HG03521 (cell line): ENCODE results near the gene FAM53A.

ENCODE experiments used
- ATAC-seq: cut with Tn5 transposase; IDR thresholded peaks from one replicate; pipeline ENCODE4 v1.9.1; 2021; ENCODE audit warnings: mild to moderate bottlenecking, moderate library complexity; ENCODE audit not compliant: unreplicated experiment

The FAM53A gene

GRCh38 chr4:1625600-1626138 is 58.4 kb downstream of the FAM53A start:
- no peak for ATAC-seq

DNA sequence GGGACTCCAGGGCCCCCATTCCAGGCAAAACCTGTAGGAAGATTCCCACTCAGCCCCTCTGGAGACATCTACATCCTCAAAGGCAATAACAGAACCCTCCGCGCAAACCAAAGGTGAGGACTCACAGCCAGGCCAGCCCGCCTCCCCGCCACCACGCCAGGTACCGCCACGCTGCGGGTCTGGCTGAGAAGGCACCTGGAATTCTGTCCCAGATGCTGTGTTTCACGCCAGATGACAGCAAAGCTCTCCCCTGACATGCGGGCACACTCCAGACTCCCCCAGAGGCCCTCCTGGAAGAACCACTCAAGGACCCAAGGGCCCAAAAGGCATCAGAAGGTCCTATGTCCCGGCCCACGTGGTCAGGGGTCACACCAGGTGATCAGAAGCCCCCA is 59.6 kb downstream of the FAM53A start:
- ATAC-seq = no peak

DNA sequence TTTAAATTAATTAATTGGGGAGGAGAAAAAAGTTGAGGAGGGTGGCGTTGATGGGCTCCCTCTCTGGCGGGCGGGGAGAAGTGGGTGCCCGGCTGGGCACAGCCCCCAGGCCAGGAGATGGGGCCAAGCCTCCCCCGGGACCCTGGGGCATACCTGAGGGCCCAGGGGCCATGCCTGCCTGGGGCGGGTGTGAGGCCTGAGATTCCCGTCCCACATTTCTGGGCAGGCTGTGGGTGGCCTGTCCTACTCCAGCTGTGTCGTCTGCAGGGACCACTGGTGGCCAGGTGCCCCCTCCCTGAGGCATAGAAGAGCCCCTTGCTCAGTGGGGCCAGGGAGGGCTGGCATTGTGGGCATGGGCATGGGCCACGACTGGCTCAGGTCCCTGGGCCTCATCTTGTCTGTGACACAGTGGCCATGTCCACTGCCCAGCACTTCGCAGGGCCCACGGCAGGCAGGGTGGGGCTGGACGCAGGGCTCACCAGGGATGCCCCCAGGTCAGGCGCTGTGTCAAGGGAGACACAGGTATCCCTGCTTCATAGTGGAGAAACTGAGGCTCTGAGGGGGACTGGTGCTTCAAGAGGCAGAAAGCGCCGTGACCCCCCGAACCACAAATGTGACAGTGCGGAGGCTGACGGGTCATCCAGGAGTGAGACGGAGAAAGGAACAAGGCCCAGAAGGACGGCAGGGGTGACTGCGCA is 60.1 kb downstream of the FAM53A start:
- no peak for ATAC-seq

- no peak for ATAC-seq
Measured at GRCh38 chr4:1623400-1623799, 60.7 kb downstream of the FAM53A start.

GRCh38 chr4:1622956-1623355 is 61.2 kb downstream of the FAM53A start:
- ATAC-seq = no peak

DNA sequence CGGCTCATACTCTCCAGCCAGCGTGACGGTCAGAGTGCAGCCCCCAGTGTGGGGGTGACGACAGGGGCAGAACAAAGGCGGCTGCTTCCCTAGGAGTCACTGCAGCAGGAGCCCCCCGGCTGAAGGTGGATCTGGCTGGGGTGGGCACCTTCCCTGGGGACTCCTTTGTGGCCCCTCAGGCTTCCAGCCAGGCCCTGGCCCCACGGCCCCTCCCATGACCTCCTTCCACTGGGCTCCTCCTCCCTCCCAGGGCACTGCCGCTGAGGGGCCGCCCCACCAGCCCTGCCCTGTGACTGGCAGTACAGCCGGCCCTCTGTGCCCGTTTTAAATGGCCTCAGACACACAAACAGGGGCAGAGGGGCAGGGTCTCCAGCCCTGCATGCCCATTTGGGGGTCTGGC is 61.9 kb downstream of the FAM53A start:
- no peak for ATAC-seq

DNA sequence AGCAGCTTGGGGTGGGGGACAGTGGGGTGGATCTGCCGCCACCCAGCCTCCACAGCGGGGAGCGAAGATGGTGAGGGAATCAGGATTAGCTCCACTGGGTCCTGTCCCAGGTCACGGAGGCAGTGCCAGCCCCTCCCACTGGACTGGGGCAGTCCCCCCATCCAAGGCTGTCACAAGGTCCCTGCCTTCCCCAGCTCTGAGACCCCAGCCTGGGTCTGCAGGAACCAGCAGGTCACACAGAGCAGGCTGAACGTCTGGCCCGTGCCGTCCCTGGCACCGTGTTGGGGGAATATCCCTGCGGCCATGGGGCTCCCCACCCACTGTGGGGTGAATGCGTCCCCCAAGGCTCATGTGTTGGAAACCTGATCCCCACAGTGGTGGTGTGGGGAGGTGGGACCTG is 62.6 kb downstream of the FAM53A start:
- no peak for ATAC-seq

- ATAC-seq = no peak
Measured at GRCh38 chr4:1619151-1619672, 64.9 kb downstream of the FAM53A start.

GRCh38 chr4:1618438-1618837 is 65.7 kb downstream of the FAM53A start:
- no peak for ATAC-seq

- ATAC-seq = no peak
Measured at GRCh38 chr4:1616557-1616930, 67.6 kb downstream of the FAM53A start.

DNA sequence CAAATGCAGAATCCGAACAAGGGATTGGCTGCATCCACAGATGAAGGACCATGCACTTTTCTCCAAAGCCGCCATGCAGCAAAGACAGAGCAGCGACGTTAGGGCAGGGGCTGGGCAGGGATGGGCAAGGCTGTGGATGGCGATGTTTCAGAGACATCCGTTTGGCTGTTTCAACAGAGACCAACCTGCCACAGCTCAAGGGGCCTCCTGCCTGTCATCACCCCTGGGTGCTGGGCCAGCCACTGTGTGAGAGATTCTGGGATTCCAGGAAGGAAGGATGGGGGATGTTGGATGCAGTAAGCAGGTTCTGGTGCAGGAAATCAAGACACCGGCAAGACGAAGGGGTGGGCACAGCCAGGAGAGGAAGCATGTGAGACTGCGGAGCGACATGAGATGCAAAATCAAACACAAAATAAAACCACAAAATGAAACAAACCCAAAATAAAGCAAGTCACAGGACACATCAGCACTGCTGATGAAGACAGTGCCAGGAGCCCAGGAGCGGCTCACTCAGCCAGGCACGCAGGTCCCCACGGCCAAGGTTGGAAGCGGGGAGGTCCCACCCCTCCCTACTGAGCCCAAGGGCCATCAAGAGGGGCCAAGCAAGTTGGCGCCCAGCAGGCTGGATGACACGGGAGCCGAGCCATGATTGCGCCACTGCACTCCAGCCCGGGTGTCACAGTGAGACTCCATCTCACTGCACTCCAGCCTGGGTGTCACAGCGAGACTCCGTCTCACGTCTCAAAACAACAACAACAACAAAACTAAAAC is 68.1 kb downstream of the FAM53A start:
- ATAC-seq = no peak

GRCh38 chr4:1614854-1615595 is 69.1 kb downstream of the FAM53A start:
- ATAC-seq = no peak

DNA sequence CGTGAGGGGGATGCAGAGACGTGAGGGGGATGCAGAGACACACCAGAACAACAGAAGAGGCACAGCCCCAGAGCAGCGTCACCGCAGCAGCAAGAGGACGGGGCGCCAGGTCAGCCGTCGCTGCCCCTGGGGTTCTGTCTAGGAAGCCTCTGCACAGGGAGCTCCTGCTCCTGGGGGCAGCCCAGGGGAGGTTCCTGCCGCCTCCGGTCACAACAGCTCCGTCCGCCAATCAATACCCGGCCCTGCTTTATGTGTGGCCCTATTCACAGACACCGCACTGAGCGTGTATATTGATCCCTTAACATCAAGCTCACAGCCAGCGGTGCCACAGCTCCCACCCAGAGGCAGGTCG is 69.6 kb downstream of the FAM53A start:
- ATAC-seq = no peak

- ATAC-seq = no peak
Measured at GRCh38 chr4:1614049-1614448, 70.1 kb downstream of the FAM53A start.

DNA sequence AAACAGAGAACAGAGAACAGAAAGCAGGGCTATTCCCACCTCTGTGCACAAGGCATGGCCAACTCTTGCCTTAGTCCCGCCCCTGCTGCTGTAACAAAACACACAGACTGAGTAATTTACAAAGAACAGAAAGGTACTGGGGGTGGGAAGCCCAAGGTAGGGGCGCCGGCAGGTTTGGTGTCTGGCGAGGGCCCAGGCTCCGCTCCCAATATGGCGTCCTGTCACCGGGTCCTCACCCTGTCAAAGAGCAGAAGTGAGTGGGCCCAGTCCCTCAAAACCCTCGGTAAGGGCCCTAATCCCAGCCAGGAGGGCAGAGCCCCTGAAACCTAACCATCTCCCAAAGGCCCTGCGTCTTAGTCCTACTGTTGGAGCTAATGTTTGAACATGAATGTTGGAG is 71.0 kb downstream of the FAM53A start:
- no peak for ATAC-seq

- no peak for ATAC-seq
Measured at GRCh38 chr4:1612278-1613098, 71.6 kb downstream of the FAM53A start.

- no peak for ATAC-seq
Measured at GRCh38 chr4:1611501-1611870, 72.6 kb downstream of the FAM53A start.

DNA sequence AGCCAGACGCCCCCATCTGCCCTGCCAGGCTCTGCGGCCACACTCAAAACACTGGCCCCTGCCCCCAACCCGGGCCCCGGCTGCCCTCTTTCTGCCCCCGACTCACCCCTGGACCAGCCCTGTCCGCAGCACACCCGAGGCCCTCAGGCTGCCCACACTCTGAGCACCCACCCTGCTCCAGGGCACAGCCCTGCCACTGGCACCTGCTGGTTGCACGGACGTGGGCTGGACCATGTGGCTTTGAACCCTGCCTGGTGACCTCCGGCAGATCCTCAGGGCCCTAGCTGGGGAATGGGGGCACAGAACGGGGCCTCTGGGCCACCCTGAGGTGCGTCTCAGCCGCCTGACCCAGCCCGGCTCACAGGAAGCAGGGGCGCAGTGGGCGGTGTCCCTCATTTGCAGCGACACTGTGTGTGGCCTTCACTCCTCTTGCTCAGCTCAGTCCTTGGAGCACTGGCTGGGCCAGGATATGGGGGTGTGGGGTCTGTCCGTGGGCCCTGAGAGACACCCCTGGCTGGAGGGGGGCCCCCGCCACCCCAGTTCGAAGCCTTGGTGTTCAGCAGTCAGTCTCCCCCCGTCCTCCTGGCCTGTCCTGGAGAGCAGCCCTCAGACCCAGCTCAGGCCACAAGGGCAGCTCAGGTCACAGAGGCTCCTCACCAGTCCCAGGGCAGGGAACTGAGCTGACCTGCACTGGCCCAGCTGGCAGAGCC is 73.2 kb downstream of the FAM53A start:
- no peak for ATAC-seq

- no peak for ATAC-seq
Measured at GRCh38 chr4:1609901-1610790, 74.0 kb downstream of the FAM53A start.
